Peyer's patch (tissue), 4 donors: ENCODE data around the gene GAB1.

Source experiments
- CTCF ChIP-seq, 6 experiments: fragments of 450-650 bp in 4 of 6; fragments of 200-600 bp in 2 of 6; sonication (generic) in 1 of 6; IDR thresholded peaks; one replicate each; pipeline ENCODE4 v1.5.1; 2017 to 2019; ENCODE audit warnings: antibody characterized with exemption in 6 of 6, mild to moderate bottlenecking in 3 of 6, moderate library complexity in 1 of 6
- POLR2A ChIP-seq, 2 donors: fragments of 450-650 bp; IDR thresholded peaks; one replicate each; pipeline ENCODE4 v1.5.1; 2017; ENCODE audit warnings: antibody characterized with exemption in 2 of 2, mild to moderate bottlenecking in 2 of 2, moderate library complexity in 2 of 2

- TF ChIP-seq POLR2A (IDR thresholded peaks at IDR 0.05) (no peak), CTCF (IDR thresholded peaks at IDR 0.05) (no peak)
Measured at GRCh38 chr4:143441109-143441508, 104.4 kb downstream of the GAB1 start.
